Mucosa of descending colon (tissue), 3 donors: ENCODE measurements around the gene PDZRN3. TPM values are rescaled to one million over a fixed set of nuclear protein-coding genes. Genes with fewer than 3 reads are reported as not detected.

Source experiments
- ATAC-seq: fragments of 200-7000 bp; cut with Tn5 transposase; one replicate; pipeline ENCODE4 v1.9.1; 2020; ENCODE audit warnings: mild to moderate bottlenecking, moderate library complexity
- DNase-seq, 3 donors: peaks; one replicate each; pipeline ENCODE4 v3.0.0-alpha.2; 2020
- H3K36me3 ChIP-seq: fragments of 200-600 bp; one replicate; pipeline ENCODE4 v1.8.0; 2021; ENCODE audit warnings: low read depth, mild to moderate bottlenecking
- H3K4me1 ChIP-seq: fragments of 200-600 bp; one replicate; pipeline ENCODE4 v1.8.0; 2021; ENCODE audit warnings: low read depth, mild to moderate bottlenecking
- H3K4me3 ChIP-seq: fragments of 200-600 bp; one replicate; pipeline ENCODE4 v1.8.0; 2021; ENCODE audit warnings: mild to moderate bottlenecking
- H3K9me3 ChIP-seq: fragments of 200-600 bp; one replicate; pipeline ENCODE4 v1.8.0; 2021; ENCODE audit warnings: mild to moderate bottlenecking
- intact Hi-C, 2 donors: fragments of 100-400 bp; cut with DNase I in 1 of 2; cut with micrococcal nuclease in 1 of 2; formaldehyde crosslinking; loops; one replicate each; pipeline versions ENCODE4 v1.11.0 to v1.11.1; 2022; cut with DNase I, micrococcal nuclease
- total RNA-seq, 3 donors: library from RNA; stranded (reverse); fragmentation: NEBNext Ultra II Directional in 2 of 3; extraction: Animal tissue kit (Norgen Biotek cat#: 25700) in 2 of 3; gene quantifications; one replicate each; pipeline versions ENCODE4 v1.2.1 to v1.2.4, GENCODE V29; 2021 to 2023
- TF ChIP-seq, protein P1 (sequence below): fragments of 200-600 bp; IDR thresholded peaks from one replicate; pipeline ENCODE4 v1.8.0; 2022; ENCODE audit warnings: antibody characterized with exemption, mild to moderate bottlenecking
- donor health status: DM: no; HTN: no; CAD: no; lungs with moderate emphysema.
- donor health status: DM: no; HTN: no; CAD: no.
- donor health status: DM: no; HTN: yes; CAD: no.

PDZRN3 gene
- total RNA-seq, 3 donors from 2014 or later, result 17.9 to 147 (median 18.5) TPM

DNA sequence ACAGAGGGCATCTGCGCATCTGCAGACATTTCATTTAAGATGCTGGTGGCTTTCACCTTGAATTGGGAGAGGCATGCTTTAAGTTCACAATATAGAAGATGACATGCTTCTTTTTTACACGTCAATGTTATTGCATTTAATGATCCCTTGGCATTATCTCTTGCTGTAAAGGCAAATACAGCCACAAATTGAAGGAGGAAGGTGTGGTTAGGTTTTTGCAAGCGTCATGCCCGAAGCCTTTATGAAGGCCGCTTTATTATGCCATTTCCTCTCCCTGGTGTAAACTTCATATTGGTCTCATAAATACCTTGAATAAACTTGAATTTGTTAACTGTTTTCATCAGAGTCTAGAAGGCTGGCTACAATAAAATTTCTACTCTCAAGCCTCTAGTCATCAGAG is 212.7 kb downstream of the PDZRN3 start:
- no peaks in the 10 kb centered on the region for H3K36me3 ChIP-seq
- peaks cover 9% of the 10 kb centered on the region for H3K4me1 ChIP-seq
- peak; percentile 91 for ATAC-seq
- intact Hi-C loops, result no loop called here
- DNase-seq, result peak in 1 of 3 donors; percentile 60
- H3K4me3 ChIP-seq, result no peak overlapping the region
- H3K9me3 ChIP-seq, result no peaks in the 10 kb centered on the region
- TF ChIP-seq, protein P1, sequence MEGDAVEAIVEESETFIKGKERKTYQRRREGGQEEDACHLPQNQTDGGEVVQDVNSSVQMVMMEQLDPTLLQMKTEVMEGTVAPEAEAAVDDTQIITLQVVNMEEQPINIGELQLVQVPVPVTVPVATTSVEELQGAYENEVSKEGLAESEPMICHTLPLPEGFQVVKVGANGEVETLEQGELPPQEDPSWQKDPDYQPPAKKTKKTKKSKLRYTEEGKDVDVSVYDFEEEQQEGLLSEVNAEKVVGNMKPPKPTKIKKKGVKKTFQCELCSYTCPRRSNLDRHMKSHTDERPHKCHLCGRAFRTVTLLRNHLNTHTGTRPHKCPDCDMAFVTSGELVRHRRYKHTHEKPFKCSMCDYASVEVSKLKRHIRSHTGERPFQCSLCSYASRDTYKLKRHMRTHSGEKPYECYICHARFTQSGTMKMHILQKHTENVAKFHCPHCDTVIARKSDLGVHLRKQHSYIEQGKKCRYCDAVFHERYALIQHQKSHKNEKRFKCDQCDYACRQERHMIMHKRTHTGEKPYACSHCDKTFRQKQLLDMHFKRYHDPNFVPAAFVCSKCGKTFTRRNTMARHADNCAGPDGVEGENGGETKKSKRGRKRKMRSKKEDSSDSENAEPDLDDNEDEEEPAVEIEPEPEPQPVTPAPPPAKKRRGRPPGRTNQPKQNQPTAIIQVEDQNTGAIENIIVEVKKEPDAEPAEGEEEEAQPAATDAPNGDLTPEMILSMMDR, result no peak

DNA sequence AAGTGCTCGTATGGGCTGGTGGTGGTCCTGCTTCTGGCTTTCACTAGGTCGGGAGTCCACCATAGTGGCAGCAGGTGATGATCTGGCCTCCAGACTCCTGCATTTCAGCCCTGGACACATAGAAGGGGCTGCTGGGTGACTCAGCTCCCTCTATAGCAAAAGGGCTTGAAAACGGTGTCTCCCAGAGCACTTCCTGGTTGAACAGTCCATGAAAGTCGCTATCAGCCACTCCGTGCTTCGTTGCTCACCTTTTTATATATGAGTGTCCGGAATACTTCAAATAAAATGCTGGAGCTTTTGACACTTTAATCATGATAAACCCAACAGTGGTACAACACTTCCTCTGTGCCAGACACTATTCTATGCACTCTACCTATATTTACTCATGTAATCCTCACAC is 213.2 kb downstream of the PDZRN3 start:
- peaks cover 9% of the 10 kb centered on the region for H3K4me1 ChIP-seq
- no peaks in the 10 kb centered on the region for H3K36me3 ChIP-seq
- no peak for DNase-seq
- H3K9me3 ChIP-seq, result no peaks in the 10 kb centered on the region
- no peak overlapping the region for H3K4me3 ChIP-seq
- TF ChIP-seq, protein P1, result no peak
- peak; percentile 70 for ATAC-seq
- intact Hi-C loops, result no loop called here

DNA sequence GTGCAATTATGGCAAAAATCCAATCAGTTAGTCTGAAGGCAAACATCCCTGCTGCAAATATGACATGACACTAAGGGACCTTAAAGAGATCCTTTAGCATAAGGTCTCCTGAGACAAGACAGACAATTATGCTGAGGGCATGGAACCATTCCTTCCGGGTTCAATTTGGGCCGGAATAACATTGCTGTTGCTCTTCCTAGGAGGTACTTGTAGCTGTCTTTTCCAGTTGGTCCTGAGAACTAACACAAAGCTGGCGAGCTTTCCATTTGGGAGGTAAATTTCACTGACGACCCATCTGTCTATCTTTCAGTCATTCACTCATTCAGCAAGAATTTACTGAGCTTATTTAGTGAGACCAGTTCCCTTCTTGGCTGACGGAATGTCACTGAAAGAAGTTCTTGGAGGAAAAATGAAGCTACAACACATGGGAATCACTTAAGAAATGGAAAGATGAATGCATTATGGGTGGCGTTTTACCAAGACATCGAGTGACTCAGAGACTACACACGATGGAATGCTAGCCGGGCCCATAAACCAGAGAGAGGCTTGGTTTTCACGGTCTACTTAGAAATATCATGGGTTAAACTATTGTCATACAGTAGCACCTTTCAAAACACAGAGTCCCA is 215.5 kb downstream of the PDZRN3 start:
- ATAC-seq (no peak), DNase-seq (no peak)
- Histone ChIP-seq H3K36me3 (no peaks in the 10 kb centered on the region), H3K4me1 (peaks cover 9% of the 10 kb centered on the region), H3K9me3 (no peaks in the 10 kb centered on the region), H3K4me3 (no peak overlapping the region)
- TF ChIP-seq, protein P1, result no peak
- intact Hi-C loops, result no loop called here

DNA sequence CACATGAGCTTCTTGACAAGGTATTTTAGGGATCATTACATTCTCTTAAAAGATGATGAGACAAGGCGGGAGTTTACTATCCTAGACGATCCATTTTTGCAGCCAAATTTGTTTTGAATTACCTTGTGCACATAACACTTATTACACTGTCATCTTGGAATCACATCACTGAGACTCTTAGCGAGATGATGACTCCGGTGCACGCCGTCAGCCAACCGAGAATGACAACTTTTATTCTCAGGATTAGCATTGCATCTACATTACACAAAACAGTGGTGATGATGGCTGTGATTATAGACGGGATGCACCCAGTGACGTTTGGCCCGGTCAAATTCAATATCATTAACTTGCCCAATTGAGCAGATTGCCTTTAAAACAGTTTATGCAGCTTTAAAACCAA is 216.1 kb downstream of the PDZRN3 start:
- Histone ChIP-seq H3K4me1 (peaks cover 9% of the 10 kb centered on the region), H3K36me3 (no peaks in the 10 kb centered on the region), H3K9me3 (no peaks in the 10 kb centered on the region), H3K4me3 (no peak overlapping the region)
- no peak for DNase-seq
- TF ChIP-seq, protein P1, result no peak
- intact Hi-C loops, result no loop called here
- no peak for ATAC-seq

DNA sequence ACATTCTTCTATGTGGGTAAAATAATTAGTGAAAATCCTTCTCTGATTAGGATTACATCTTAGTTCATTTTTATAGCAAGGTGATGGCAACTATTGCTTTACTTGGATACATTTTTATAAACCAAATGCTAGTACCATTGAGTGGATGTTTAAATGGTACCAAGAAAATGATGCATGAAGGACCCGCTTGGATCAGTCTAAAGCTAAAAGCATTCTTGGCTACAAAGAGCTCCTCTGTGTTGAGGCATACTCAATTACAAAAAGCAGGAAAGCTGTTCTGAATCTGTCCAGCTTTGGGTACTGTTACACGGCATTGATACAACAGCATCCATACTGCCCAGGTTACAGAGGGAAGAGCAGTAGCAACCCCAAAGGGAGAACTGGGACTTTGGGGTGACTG is 217.2 kb downstream of the PDZRN3 start:
- H3K36me3 ChIP-seq, result no peaks in the 10 kb centered on the region
- DNase-seq (no peak), ATAC-seq (no peak)
- peaks cover 9% of the 10 kb centered on the region for H3K4me1 ChIP-seq
- TF ChIP-seq, protein P1, result no peak
- H3K4me3 ChIP-seq, result no peak overlapping the region
- intact Hi-C loops, result no loop called here
- H3K9me3 ChIP-seq, result no peaks in the 10 kb centered on the region

DNA sequence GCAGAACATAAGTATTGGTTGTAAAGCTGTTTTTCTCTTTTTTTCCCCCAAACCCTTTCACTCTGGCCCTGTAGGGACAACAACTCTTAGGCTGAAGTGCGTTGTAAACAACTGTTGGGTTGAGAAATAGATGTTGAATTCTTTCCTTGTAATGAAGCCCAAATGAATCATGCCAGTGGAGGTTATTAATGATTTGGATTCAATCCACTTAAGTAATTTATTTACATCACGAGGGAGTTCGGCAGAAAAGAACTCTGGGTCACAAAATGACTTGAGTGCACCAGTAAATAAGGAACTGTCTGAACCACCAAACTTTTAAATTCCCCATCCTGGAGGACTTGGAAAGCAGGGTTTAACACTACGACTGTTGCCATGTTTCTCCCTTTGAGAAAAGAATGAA is 218.9 kb downstream of the PDZRN3 start:
- H3K9me3 ChIP-seq, result no peaks in the 10 kb centered on the region
- TF ChIP-seq, protein P1, result no peak
- no peak overlapping the region for H3K4me3 ChIP-seq
- ATAC-seq (no peak), DNase-seq (no peak)
- no peaks in the 10 kb centered on the region for H3K36me3 ChIP-seq
- no peaks in the 10 kb centered on the region for H3K4me1 ChIP-seq
- intact Hi-C loops, result no loop called here
